GM18909 (cell line): ENCODE results near the gene GREM1.

Source experiments
- ATAC-seq: cut with Tn5 transposase; IDR thresholded peaks from one replicate; pipeline ENCODE4 v1.9.1; 2021; ENCODE audit warnings: mild to moderate bottlenecking; ENCODE audit not compliant: unreplicated experiment, poor library complexity

GREM1 gene

DNA sequence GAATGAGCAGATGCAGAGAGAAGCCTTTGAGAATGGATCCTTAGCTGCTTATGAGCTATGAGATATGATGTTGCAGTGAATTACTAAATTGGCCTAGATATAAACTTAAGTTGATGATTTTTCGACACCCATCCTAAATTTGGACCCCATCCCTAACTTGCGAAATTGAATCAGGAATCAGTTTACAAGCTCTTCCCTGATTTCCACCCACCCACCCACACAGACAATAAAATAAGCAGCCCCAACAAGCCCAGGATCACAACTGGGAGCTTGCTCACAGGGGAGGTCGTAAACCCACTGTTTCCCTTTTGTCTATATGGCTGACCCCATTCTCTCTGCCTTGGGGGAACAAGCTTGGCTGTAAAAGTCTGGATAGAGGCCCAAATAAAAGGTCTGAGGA, 57.3 kb downstream of the GREM1 start:
- ATAC-seq: no peak

DNA sequence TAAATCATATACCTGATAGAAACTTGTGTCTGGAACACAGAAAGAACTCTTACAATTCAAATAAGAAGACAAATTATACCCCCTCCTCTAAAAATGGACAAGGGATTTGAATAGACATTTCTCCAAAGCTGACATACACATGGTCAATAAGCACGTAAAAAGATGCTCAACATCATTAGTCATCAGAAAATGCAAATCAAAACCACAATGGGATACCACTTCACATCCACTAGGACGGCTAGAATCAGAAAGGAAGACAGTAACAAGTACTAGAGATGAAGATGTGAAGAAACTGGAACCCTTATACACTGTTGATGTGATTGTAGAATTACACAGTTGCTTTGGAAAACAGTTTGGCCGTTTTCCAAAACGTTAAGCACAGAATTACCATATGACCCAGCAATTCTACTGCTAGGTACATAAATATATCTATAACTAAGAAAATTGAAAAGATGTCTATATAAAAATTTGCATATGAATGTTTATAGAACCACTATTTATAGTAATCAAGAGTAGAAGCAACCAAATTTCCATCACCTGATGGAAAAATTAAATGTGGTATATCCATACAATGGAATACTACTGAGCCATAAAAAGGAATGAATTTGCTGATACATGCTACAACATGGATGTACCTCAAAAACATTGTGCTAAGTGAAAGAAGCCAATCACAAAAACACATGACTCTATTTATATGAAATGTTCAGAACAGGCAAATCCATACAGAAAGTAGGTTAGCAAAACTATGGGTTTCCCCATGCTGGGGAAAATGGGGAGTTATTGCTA, 60.8 kb downstream of the GREM1 start:
- ATAC-seq: no peak

DNA sequence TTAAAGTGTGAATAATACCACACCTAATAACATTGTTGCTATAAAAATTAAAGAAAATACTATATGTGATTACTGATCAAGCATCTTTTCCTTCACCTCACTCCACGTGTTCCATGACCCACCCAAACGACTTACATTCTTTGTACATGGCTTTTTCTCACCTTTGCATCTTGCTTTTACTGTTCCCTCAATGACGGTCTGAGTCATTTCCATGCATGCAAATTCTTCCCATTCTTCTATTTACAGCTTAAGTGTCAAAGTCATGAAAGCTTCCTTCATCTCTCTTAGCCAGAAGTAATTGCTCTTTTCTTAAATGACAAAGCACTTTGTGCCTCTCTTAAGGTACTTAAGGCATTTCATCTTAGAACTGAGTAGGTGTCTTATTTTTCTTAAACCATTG, 64.0 kb downstream of the GREM1 start:
- ATAC-seq: no peak

- no peak for ATAC-seq
Measured at GRCh38 chr15:32784581-32784980, 66.8 kb downstream of the GREM1 start.

- no peak for ATAC-seq
Measured at GRCh38 chr15:32786906-32787305, 69.1 kb downstream of the GREM1 start.

DNA sequence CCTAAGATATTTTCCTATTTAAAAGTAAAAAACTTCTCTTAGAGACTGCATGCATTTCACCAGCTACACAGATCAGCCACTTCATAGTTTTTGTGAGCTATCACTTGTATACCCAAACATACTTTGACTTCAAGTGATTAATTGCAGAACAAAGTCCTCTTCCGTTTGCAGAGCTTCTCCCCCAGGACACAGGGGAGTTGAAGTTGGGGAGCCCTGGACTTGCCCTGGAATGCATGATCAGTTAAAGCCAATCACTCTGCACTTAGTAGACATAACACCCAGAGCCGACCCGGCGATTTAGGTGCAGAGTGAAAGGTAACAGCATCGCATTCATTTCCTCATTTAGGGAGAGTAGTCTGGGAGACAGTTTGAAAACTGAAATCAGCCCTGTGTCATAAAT, 70.1 kb downstream of the GREM1 start:
- no peak for ATAC-seq

- no peak for ATAC-seq
Measured at GRCh38 chr15:32790352-32790999, 72.7 kb downstream of the GREM1 start.

DNA sequence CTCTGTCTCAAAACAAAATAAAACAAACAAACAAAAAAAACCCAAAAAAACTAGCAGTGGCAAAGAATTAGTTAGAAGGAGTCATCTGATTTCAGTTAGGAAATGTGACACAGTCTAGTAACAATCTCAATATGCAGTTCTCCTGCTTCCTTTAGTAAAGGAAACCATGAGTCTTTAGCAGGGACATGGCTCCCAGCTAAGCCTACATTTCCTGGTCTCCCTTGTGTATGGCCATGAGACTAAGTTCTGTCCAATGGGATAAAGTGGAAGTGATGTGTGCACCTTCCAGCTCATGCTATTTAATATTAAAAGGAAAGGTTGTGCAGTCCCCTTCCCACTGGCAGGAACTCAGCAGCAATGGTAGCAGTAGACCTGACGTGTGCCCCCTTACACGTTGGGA, 74.6 kb downstream of the GREM1 start:
- ATAC-seq: no peak
